K562 (cell line): ENCODE data around the gene TARBP2. TPM values are rescaled to one million over a fixed set of nuclear protein-coding genes. Genes with fewer than 3 reads are reported as not detected.
A peak's percentile ranks its signal among the peaks of the same experiment; 100 is the strongest.

Experiments
- ARNT ChIP-seq, 2 experiments: fragments of 450-650 bp; IDR thresholded peaks; 2 replicates each; pipeline ENCODE4 v1.6.1; 2016; ENCODE audit warnings: mild to moderate bottlenecking in 1 of 2
- BDP1 ChIP-seq: IDR thresholded peaks from 3 replicates; pipeline ENCODE4 v1.6.1; 2011; ENCODE audit not compliant: insufficient read length, insufficient read depth
- MCM7 ChIP-seq, 2 experiments: fragments of 450-650 bp; IDR thresholded peaks; 2 replicates each; pipeline ENCODE4 v1.6.1; 2016 to 2018
- MTA2 ChIP-seq: fragments of 450-650 bp; IDR thresholded peaks from 2 replicates; pipeline ENCODE4 v1.6.1; 2016; ENCODE audit warnings: low read depth
- OTX1 ChIP-seq: fragments of 450-650 bp; formaldehyde crosslinking; IDR thresholded peaks from 2 replicates; pipeline ENCODE4 v1.4.0; 2022; ENCODE audit warnings: mild to moderate bottlenecking
- RBFOX2 ChIP-seq: fragments of 200-400 bp; formaldehyde crosslinking; IDR thresholded peaks from 2 replicates; pipeline ENCODE4 v1.6.1; 2017; ENCODE audit warnings: low read depth, mild to moderate bottlenecking, low read length, moderate library complexity
- RBM25 ChIP-seq: fragments of 200-400 bp; formaldehyde crosslinking; IDR thresholded peaks from 2 replicates; pipeline ENCODE4 v1.6.1; 2018; ENCODE audit warnings: low read length, low read depth, moderate library complexity; ENCODE audit not compliant: severe bottlenecking
- RHOXF2B ChIP-seq: fragments of 250-450 bp; sonication (Bioruptor Pico); conservative IDR thresholded peaks from 2 replicates; pipeline ENCODE4 v1.5.1; 2021
- SETDB1 ChIP-seq: IDR thresholded peaks from one replicate; pipeline ENCODE4 v1.6.1; 2012; ENCODE audit warnings: low read length, control low read depth, inconsistent platforms
- SMARCE1 ChIP-seq: fragments of 450-650 bp; IDR thresholded peaks from 2 replicates; pipeline ENCODE4 v1.7.1; 2016; ENCODE audit warnings: mild to moderate bottlenecking
- SOX6 ChIP-seq: fragments of 450-650 bp; IDR thresholded peaks from 2 replicates; pipeline ENCODE4 v1.6.1; 2014; ENCODE audit warnings: mild to moderate bottlenecking
- SREBF1 ChIP-seq: fragments of 150-350 bp; IDR thresholded peaks from 2 replicates; pipeline ENCODE4 v1.6.1; 2014; ENCODE audit warnings: antibody characterized with exemption, low read depth, low read length, borderline replicate concordance
- STAT5A ChIP-seq: IDR thresholded peaks from 2 replicates; pipeline ENCODE4 v1.6.1; 2012; ENCODE audit warnings: low read length, inconsistent platforms, borderline replicate concordance
- THRAP3 ChIP-seq: fragments of 450-650 bp; IDR thresholded peaks from 2 replicates; pipeline ENCODE4 v1.6.1; 2016; ENCODE audit warnings: mild to moderate bottlenecking, inconsistent platforms, borderline replicate concordance
- TRIM28 ChIP-seq: fragments of 450-650 bp; IDR thresholded peaks from 2 replicates; pipeline ENCODE4 v1.6.1; 2017
- ZC3H8 ChIP-seq: fragments of 450-650 bp; IDR thresholded peaks from 2 replicates; pipeline ENCODE4 v1.6.1; 2017
- ZNF668 ChIP-seq: fragments of 250-450 bp; sonication (Bioruptor Pico); IDR thresholded peaks from 2 replicates; pipeline ENCODE4 v1.8.0; 2022; ENCODE audit warnings: mild to moderate bottlenecking, inconsistent platforms
- ZNF695 ChIP-seq: fragments of 450-650 bp; formaldehyde crosslinking; IDR thresholded peaks from 2 replicates; pipeline ENCODE4 v1.4.0; 2020; ENCODE audit warnings: mild to moderate bottlenecking, moderate library complexity
- ZNF780A ChIP-seq: fragments of 250-450 bp; sonication (Bioruptor Pico); IDR thresholded peaks from 2 replicates; pipeline ENCODE4 v1.5.0; 2021; ENCODE audit warnings: mild to moderate bottlenecking
- polyA plus RNA-seq, 8 experiments: library from polyadenylated mRNA; depleted of rRNA in 4 of 8; stranded (reverse) in 5 of 8; unstranded in 3 of 8; fragments of >200 nt; fragmentation: Nextera tagmentation in 2 of 8; fragmentation: Illumina TruSeq in 1 of 8; extraction: Ambion mirVana in 2 of 8; extraction: Trizol in 1 of 8; gene quantifications; 2 replicates each; pipeline versions ENCODE4 v1.2.1 to v1.2.3, GENCODE V29; 2011 to 2014; ENCODE audit warnings: inconsistent platforms in 1 of 8, missing spikeins in 1 of 8
- total RNA-seq, 7 experiments: library from RNA; depleted of rRNA in 6 of 7; stranded (reverse); fragments of >200 nt in 6 of 7; fragmentation: Illumina TruSeq in 2 of 7; extraction: Trizol in 2 of 7; gene quantifications; 2 replicates each; pipeline versions ENCODE4 v1.2.1 to v1.2.3, GENCODE V29; 2011 to 2021; ENCODE audit warnings: low replicate concordance in 1 of 7
- TF ChIP-seq, protein P1 (sequence below): fragments of 450-650 bp; IDR thresholded peaks from 2 replicates; pipeline ENCODE4 v1.6.1; 2016; ENCODE audit warnings: borderline replicate concordance
- TF ChIP-seq, protein P2 (sequence below): sonication (generic); formaldehyde crosslinking; IDR thresholded peaks from 2 replicates; pipeline ENCODE4 v1.8.0; 2023; ENCODE audit warnings: mild to moderate bottlenecking, missing genetic modification reagents
- TF ChIP-seq, protein P3 (sequence below): IDR thresholded peaks from 2 replicates; pipeline ENCODE4 v1.6.1; 2012; ENCODE audit warnings: low read depth, low read length, improper control_type of control experiment, borderline replicate concordance
- TF ChIP-seq, protein P4 (sequence below): fragments of 250-450 bp; sonication (Bioruptor Pico); IDR thresholded peaks from 2 replicates; pipeline ENCODE4 v1.4.0; 2020; ENCODE audit warnings: mild to moderate bottlenecking, moderate library complexity

TARBP2 gene
- total and polyA plus RNA-seq, 9 of the 15 experiments (the other 6 are each of a cell fraction or from before 2014, with no cell fraction given) = 5.6 to 69.0 (median 44.6) TPM

DNA sequence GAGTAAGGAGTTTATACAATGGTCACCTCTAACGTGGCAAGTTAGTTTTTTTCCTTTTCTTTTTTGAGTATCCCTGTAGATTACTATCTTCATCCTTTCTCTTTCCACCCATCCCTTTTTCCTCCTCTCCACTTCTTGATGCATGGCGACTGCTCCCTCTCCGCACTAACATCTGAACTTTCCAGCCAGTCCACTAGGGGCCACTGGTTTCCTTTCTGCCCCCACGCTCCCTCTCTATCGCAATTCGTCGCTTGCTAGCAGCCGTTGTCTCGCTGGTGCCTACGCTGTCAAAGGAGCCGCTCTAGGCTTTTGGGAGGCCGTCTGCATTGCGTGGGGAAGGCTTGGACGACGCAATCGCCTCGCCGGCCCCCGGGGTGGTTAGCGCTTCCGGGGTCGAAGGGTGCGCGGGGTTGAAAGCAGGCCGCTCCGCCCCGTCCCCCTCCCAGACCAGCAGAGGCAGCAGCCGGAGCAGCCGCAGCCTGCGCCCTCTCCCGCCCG is 49.4 kb upstream of the TARBP2 start, which contains the start of gene PCBP2 (continued):
- TF ChIP-seq RBFOX2 (peak; percentile 91), ZNF780A (CRISPR knock-in tag) (no peak), BDP1 (no peak), SREBF1 (peak; percentile 73; the same call in 1 of the 2 replicates), THRAP3 (peak; percentile 84; the same call in 1 of the 2 replicates), ARNT (IDR thresholded peaks at IDR 0.05) (peak in 1 of 2 experiments; percentile 94; a peak in 2 of 4 replicates), ZC3H8 (no peak; the same call in 1 of the 2 replicates), RHOXF2B (CRISPR knock-in tag) (no peak), SETDB1 (peak; percentile 77), SOX6 (peak; percentile 85), RBM25 (no peak), OTX1 (CRISPR knock-in tag) (no peak), SMARCE1 (peak; percentile 44; the same call in 1 of the 2 replicates), ZNF668 (CRISPR knock-in tag) (no peak), MCM7 (IDR thresholded peaks at IDR 0.05) (no peak), STAT5A (peak; percentile 48; the same call in 1 of the 2 replicates), TRIM28 (peak; percentile 86; the same call in 1 of the 2 replicates), MTA2 (peak; percentile 87), ZNF695 (CRISPR knock-in tag) (no peak)
- TF ChIP-seq, protein P1, sequence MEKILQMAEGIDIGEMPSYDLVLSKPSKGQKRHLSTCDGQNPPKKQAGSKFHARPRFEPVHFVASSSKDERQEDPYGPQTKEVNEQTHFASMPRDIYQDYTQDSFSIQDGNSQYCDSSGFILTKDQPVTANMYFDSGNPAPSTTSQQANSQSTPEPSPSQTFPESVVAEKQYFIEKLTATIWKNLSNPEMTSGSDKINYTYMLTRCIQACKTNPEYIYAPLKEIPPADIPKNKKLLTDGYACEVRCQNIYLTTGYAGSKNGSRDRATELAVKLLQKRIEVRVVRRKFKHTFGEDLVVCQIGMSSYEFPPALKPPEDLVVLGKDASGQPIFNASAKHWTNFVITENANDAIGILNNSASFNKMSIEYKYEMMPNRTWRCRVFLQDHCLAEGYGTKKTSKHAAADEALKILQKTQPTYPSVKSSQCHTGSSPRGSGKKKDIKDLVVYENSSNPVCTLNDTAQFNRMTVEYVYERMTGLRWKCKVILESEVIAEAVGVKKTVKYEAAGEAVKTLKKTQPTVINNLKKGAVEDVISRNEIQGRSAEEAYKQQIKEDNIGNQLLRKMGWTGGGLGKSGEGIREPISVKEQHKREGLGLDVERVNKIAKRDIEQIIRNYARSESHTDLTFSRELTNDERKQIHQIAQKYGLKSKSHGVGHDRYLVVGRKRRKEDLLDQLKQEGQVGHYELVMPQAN = peak; percentile 56; the same call in 1 of the 2 replicates
- TF ChIP-seq, protein P2, sequence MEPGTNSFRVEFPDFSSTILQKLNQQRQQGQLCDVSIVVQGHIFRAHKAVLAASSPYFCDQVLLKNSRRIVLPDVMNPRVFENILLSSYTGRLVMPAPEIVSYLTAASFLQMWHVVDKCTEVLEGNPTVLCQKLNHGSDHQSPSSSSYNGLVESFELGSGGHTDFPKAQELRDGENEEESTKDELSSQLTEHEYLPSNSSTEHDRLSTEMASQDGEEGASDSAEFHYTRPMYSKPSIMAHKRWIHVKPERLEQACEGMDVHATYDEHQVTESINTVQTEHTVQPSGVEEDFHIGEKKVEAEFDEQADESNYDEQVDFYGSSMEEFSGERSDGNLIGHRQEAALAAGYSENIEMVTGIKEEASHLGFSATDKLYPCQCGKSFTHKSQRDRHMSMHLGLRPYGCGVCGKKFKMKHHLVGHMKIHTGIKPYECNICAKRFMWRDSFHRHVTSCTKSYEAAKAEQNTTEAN = no peak
- TF ChIP-seq, protein P3, sequence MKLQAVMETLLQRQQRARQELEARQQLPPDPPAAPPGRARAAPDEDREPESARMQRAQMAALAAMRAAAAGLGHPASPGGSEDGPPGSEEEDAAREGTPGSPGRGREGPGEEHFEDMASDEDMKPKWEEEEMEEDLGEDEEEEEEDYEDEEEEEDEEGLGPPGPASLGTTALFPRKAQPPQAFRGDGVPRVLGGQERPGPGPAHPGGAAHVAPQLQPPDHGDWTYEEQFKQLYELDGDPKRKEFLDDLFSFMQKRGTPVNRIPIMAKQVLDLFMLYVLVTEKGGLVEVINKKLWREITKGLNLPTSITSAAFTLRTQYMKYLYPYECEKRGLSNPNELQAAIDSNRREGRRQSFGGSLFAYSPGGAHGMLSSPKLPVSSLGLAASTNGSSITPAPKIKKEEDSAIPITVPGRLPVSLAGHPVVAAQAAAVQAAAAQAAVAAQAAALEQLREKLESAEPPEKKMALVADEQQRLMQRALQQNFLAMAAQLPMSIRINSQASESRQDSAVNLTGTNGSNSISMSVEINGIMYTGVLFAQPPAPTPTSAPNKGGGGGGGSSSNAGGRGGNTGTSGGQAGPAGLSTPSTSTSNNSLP = peak; percentile 80; the same call in 1 of the 2 replicates
- TF ChIP-seq, protein P4, sequence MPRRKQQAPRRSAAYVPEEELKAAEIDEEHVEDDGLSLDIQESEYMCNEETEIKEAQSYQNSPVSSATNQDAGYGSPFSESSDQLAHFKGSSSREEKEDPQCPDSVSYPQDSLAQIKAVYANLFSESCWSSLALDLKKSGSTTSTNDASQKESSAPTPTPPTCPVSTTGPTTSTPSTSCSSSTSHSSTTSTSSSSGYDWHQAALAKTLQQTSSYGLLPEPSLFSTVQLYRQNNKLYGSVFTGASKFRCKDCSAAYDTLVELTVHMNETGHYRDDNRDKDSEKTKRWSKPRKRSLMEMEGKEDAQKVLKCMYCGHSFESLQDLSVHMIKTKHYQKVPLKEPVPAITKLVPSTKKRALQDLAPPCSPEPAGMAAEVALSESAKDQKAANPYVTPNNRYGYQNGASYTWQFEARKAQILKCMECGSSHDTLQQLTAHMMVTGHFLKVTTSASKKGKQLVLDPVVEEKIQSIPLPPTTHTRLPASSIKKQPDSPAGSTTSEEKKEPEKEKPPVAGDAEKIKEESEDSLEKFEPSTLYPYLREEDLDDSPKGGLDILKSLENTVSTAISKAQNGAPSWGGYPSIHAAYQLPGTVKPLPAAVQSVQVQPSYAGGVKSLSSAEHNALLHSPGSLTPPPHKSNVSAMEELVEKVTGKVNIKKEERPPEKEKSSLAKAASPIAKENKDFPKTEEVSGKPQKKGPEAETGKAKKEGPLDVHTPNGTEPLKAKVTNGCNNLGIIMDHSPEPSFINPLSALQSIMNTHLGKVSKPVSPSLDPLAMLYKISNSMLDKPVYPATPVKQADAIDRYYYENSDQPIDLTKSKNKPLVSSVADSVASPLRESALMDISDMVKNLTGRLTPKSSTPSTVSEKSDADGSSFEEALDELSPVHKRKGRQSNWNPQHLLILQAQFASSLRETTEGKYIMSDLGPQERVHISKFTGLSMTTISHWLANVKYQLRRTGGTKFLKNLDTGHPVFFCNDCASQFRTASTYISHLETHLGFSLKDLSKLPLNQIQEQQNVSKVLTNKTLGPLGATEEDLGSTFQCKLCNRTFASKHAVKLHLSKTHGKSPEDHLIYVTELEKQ = no peak
